HL-60 (cell line): ENCODE measurements around the gene RTN4RL1.

Experiments
- CTCF ChIP-seq: IDR thresholded peaks from one replicate; pipeline ENCODE4 v1.5.1; 2011; ENCODE audit warnings: low read length, control low read depth, inconsistent platforms; ENCODE audit not compliant: insufficient read depth
- GABPA ChIP-seq: IDR thresholded peaks from 2 replicates; pipeline ENCODE4 v1.6.1; 2012; ENCODE audit warnings: low read depth
- POLR2AphosphoS5 ChIP-seq: IDR thresholded peaks from 2 replicates; pipeline ENCODE4 v1.6.1; 2012; ENCODE audit warnings: low read depth
- SPI1 ChIP-seq: IDR thresholded peaks from 2 replicates; pipeline ENCODE4 v1.6.1; 2012; ENCODE audit warnings: low read depth, mild to moderate bottlenecking, borderline replicate concordance

DNA sequence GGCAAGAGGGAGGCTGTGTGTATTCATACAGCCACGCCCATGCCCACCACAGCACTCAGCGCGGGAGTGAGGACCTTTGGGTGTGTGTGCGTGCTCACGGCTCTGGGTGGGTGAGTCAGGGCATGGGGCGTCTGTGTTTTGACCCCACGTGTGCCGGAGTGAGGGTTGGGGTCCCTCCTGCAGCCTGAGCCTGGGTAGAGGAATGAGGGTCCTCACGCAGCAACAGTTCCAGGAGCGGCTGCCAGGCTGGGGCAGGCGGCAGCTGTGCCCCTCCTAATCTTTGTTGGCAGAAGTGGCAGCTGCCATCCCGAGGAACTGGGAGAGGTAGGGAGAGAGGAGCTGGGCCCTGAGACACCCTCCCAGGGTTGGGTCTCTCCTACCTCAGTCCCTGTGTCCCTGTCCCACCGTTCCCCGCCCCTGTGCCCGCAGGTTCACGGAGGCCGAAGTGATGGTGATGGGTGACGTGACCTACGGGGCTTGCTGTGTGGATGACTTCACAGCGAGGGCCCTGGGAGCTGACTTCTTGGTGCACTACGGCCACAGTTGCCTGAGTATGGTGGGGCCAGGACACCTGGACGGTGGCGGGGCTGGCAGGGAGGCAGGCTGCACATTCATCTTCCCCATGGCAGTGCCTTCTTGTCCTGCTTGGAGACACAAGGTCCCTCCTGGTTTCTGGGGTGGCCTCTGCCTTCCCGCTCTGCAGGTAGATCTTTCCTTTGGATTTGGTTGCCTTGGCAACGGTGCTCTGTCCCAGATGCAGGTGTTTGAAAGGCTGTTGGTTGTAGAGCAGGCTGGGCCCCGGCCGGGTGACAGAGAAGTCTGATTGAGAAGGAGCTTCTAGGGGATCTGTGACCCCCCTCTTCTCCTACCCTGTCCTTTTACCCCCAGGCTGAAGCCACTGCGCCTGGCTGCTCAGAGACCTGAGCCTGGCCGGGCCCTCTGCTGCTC is 10.7 kb upstream of the RTN4RL1 start:
- TF ChIP-seq CTCF, result no peak
- TF ChIP-seq GABPA, result no peak
- no peak for TF ChIP-seq POLR2AphosphoS5
- no peak for TF ChIP-seq SPI1
